ENCODE results near the gene LYPD6B. TPM values are rescaled to one million over a fixed set of nuclear protein-coding genes. Genes with fewer than 3 reads are reported as not detected.

The LYPD6B gene
- total RNA-seq, 2 donors from 2014 or later = 12.6 to 14.5 TPM

- 80 to 99% methylated on average over 1 to 2 of the region's 2 CpGs for WGBS, 2 experiments (ENCODE audit: insufficient coverage in 1 of 2, insufficient read length in 1 of 2)
- H3K9me3 ChIP-seq (ENCODE audit: control insufficient read depth, low read length) = no peaks in the 10 kb centered on the region
- peaks cover 46% of the 10 kb centered on the region for H3K27me3 ChIP-seq (ENCODE audit: control insufficient read depth, insufficient read depth, low read length, poor library complexity, severe bottlenecking)
- Mint-ChIP-seq H3K27me3 (ENCODE audit: insufficient read depth) (peaks cover 39% of the 10 kb centered on the region), H3K27ac (no peak overlapping the region), H3K4me3 (no peak overlapping the region), H3K9me3 (no peaks in the 10 kb centered on the region), H3K36me3 (ENCODE audit: low read depth) (no peaks in the 10 kb centered on the region), H3K4me1 (peaks cover 26% of the 10 kb centered on the region)
- no peak overlapping the region for H3K4me3 ChIP-seq (ENCODE audit: low read length)
- H3K9ac ChIP-seq (ENCODE audit: extremely low read depth, low read length, poor library complexity, severe bottlenecking) = no peak overlapping the region
- H3K36me3 ChIP-seq (ENCODE audit: control insufficient read depth, insufficient read depth, low read length) = no peaks in the 10 kb centered on the region
- no peak overlapping the region for H3K27ac ChIP-seq (ENCODE audit: low read depth, low read length)
- no peak for TF ChIP-seq CTCF (conservative IDR thresholded peaks at IDR 0.05)
- no peak for DNase-seq
- no peaks in the 10 kb centered on the region for H3K4me1 ChIP-seq (ENCODE audit: control insufficient read depth, insufficient read depth, low read length)
Measured at GRCh38 chr2:149093579-149093978, 55.1 kb downstream of the LYPD6B start.

GRCh38 chr2:149094217-149095015 is 55.9 kb downstream of the LYPD6B start:
- WGBS, 2 experiments (ENCODE audit: insufficient coverage in 1 of 2, insufficient read length in 1 of 2) = 84 to 87% methylated on average over 5 of the region's 5 CpGs
- Mint-ChIP-seq H3K9me3 (no peaks in the 10 kb centered on the region), H3K4me1 (peaks cover 30% of the 10 kb centered on the region), H3K27ac (no peak overlapping the region), H3K27me3 (ENCODE audit: insufficient read depth) (peaks cover 37% of the 10 kb centered on the region), H3K4me3 (no peak overlapping the region), H3K36me3 (ENCODE audit: low read depth) (no peaks in the 10 kb centered on the region)
- H3K4me1 ChIP-seq (ENCODE audit: control insufficient read depth, insufficient read depth, low read length) = no peaks in the 10 kb centered on the region
- H3K36me3 ChIP-seq (ENCODE audit: control insufficient read depth, insufficient read depth, low read length) = no peaks in the 10 kb centered on the region
- H3K27ac ChIP-seq (ENCODE audit: low read depth, low read length) = no peak overlapping the region
- TF ChIP-seq CTCF (conservative IDR thresholded peaks at IDR 0.05) = no peak
- H3K9me3 ChIP-seq (ENCODE audit: control insufficient read depth, low read length) = no peaks in the 10 kb centered on the region
- H3K4me3 ChIP-seq (ENCODE audit: low read length) = no peak overlapping the region
- no peak for DNase-seq
- peaks cover 39% of the 10 kb centered on the region for H3K27me3 ChIP-seq (ENCODE audit: control insufficient read depth, insufficient read depth, low read length, poor library complexity, severe bottlenecking)
- H3K9ac ChIP-seq (ENCODE audit: extremely low read depth, low read length, poor library complexity, severe bottlenecking) = no peak overlapping the region

DNA sequence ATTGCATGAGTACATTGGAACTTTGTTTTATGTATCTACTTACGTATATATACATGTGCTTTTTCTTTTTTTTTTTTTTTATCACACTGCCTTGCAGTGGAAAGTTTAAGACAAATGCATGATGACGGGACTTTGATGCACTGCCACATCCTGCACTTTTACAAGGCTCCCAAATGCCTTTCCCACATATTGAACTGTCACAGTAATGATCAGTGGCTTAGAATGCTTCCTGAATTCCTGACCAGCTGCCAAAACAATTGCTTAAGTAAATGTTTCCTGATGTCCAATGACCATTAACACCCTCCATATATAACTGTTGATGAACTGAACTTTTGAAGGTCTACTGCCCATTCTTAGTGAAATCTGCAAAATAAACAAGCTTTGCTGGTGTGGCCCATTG is 60.2 kb downstream of the LYPD6B start:
- H3K4me3 Mint-ChIP-seq = no peak overlapping the region
- peaks cover 23% of the 10 kb centered on the region for H3K27me3 Mint-ChIP-seq (ENCODE audit: insufficient read depth)
- no peak overlapping the region for H3K27ac Mint-ChIP-seq
- no peak for TF ChIP-seq CTCF (conservative IDR thresholded peaks at IDR 0.05)
- no peaks in the 10 kb centered on the region for H3K36me3 ChIP-seq (ENCODE audit: control insufficient read depth, insufficient read depth, low read length)
- H3K27ac ChIP-seq (ENCODE audit: low read depth, low read length) = no peak overlapping the region
- 88 to 96% methylated on average over 1 to 2 of the region's 2 CpGs for WGBS, 2 experiments (ENCODE audit: insufficient coverage in 1 of 2, insufficient read length in 1 of 2)
- H3K4me3 ChIP-seq (ENCODE audit: low read length) = no peak overlapping the region
- no peak for DNase-seq
- peaks cover 26% of the 10 kb centered on the region for H3K4me1 Mint-ChIP-seq
- H3K9me3 ChIP-seq (ENCODE audit: control insufficient read depth, low read length) = no peaks in the 10 kb centered on the region
- no peaks in the 10 kb centered on the region for H3K9me3 Mint-ChIP-seq
- peaks cover 27% of the 10 kb centered on the region for H3K27me3 ChIP-seq (ENCODE audit: control insufficient read depth, insufficient read depth, low read length, poor library complexity, severe bottlenecking)
- no peaks in the 10 kb centered on the region for H3K36me3 Mint-ChIP-seq (ENCODE audit: low read depth)
- no peaks in the 10 kb centered on the region for H3K4me1 ChIP-seq (ENCODE audit: control insufficient read depth, insufficient read depth, low read length)
- H3K9ac ChIP-seq (ENCODE audit: extremely low read depth, low read length, poor library complexity, severe bottlenecking) = no peak overlapping the region
